ENCODE data around the gene ANKRD11. TPM values are rescaled to one million over a fixed set of nuclear protein-coding genes. Genes with fewer than 3 reads are reported as not detected.
A peak's percentile ranks its signal among the peaks of the same experiment; 100 is the strongest.
"Not testable (repeated sequence)": the region's sequence is repeated elsewhere in the genome, so short reads cannot be mapped to it uniquely, and the experiment has no call there.

The ANKRD11 gene
- total RNA-seq, 1 donor from 2014 or later: 133 TPM

DNA sequence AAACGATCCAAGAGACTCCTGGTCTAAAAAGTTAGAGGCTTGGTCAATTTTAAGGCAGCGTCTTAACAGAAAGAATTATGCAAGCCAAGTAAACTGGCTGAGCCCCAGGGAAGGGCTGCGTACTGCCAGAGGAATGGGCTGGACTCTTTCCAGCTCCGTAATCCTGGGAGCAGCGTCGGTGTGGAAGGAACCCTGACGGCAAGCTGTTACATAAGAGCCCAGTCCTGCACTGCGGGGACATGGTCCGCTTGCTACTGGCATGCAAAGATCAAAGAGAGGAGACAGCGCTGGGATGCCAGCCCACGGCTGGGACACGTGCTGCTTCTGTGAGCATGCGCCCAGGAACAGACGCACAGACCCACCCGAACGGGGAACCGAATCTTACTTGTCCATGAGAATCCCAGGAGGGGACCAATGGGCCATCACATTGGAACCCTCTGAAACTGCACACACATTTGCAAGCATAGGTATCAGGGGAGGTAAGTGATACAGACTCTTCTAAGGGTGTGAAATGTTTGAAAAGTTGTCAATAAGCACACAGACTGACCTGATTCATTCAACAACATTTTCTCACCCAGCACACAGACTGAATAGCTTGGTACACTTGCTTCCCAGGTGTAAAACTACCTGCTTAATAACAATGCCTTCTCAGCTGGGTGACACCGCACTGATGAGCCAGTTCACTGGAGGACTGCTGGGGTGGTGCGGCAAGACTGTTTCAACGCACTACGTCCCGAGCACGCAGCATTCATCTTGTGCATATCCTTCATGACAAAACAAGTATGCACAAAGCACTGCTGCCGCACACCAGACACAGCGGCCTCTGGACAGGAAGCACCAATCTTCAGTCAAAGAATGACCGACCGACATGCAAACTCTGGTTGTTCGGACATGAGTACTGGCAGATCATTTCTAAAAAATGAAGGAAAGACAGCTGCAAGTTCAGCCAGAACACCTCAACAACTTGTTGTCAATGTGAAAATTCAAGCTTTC is 94.9 kb downstream of the ANKRD11 start:
- no peaks in the 10 kb centered on the region for H3K36me3 ChIP-seq (ENCODE audit: control insufficient read depth, insufficient read depth, low read length)
- H3K4me3 ChIP-seq (ENCODE audit: low read depth, low read length): no peak overlapping the region
- peak; percentile 96 for DNase-seq (ENCODE audit: low read depth)
- TF ChIP-seq, protein P1, sequence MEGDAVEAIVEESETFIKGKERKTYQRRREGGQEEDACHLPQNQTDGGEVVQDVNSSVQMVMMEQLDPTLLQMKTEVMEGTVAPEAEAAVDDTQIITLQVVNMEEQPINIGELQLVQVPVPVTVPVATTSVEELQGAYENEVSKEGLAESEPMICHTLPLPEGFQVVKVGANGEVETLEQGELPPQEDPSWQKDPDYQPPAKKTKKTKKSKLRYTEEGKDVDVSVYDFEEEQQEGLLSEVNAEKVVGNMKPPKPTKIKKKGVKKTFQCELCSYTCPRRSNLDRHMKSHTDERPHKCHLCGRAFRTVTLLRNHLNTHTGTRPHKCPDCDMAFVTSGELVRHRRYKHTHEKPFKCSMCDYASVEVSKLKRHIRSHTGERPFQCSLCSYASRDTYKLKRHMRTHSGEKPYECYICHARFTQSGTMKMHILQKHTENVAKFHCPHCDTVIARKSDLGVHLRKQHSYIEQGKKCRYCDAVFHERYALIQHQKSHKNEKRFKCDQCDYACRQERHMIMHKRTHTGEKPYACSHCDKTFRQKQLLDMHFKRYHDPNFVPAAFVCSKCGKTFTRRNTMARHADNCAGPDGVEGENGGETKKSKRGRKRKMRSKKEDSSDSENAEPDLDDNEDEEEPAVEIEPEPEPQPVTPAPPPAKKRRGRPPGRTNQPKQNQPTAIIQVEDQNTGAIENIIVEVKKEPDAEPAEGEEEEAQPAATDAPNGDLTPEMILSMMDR (IDR thresholded peaks at IDR 0.05; ENCODE audit: insufficient read depth, low read length, poor library complexity, severe bottlenecking): no peak
- no peaks in the 10 kb centered on the region for H3K27me3 ChIP-seq (ENCODE audit: control insufficient read depth, insufficient read depth, low read length)

DNA sequence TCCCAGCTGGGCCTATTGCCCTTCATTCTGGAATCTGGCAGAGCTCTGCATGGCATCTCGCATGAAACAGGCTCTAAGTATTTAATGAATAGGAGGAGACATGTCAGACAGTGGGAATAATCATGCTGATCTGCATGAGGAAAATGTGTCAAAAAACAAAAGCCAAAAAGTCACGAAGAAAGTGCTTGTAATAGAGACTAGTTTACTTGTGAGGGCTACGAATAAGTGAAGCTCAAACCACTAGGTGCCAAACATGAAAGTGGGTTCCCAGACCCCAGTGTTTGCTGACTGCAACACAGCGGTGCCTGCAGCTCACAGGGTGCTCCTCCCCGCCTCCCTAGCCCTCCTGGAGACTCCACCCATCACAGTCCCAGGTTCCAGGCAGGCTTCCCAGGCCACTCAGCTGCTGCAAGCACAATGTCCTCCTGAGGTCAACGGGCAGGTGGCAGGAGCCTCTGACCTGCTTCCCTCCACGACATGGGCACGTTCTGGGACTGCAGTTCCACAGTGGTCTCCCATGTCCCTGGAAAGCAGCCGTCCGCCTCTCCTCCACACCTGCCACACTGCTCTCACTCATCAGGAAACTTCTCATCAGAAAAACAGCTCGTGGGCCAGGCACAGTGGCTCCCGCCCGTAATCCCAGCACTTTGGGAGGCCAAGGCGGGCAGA is 96.5 kb downstream of the ANKRD11 start:
- no peak overlapping the region for H3K4me3 ChIP-seq (ENCODE audit: low read depth, low read length)
- H3K36me3 ChIP-seq (ENCODE audit: control insufficient read depth, insufficient read depth, low read length): no peaks in the 10 kb centered on the region
- TF ChIP-seq, protein P1 (IDR thresholded peaks at IDR 0.05; ENCODE audit: insufficient read depth, low read length, poor library complexity, severe bottlenecking): no peak
- DNase-seq (ENCODE audit: low read depth): no peak
- H3K27me3 ChIP-seq (ENCODE audit: control insufficient read depth, insufficient read depth, low read length): no peaks in the 10 kb centered on the region

DNA sequence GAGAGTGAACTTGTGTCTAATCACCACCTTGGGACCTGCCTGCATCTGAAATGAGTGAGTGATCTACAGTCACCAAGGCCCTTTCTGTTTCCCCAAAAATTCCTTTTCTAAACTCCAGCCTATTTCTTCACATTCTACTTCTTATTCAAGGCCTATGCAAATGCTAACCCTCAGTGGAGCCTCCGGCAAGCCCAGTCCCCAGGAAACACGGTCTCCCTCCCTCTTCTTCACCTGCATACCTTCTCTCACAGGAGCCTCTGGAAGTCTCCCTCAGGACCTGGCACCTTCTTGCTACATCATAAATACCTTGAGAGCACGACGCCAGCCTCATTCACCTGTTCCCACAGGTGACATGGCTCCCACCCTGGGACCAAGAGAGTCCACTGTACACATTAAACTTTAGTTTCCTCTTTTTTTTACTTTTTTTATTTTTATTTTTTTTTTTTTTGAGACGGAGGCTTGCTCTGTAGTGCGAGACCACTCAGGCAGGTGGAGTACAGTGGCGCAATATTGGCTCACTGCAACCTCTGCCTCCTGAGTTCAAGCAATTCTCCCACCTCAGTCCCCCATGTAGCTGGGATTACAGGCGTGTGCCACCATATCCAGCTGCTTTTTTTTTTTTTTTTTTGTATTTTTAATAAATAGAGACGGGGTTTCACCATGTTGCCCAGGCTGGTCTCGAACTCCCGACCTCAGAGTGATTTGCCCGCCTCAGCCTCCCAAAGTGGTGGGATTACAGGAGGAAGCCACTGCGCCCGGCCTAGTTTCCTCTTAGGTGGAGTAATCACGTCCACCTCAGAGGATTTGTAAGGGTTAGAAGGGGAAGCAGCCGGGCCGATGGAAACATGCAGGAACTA is 97.3 kb downstream of the ANKRD11 start:
- no peaks in the 10 kb centered on the region for H3K27me3 ChIP-seq (ENCODE audit: control insufficient read depth, insufficient read depth, low read length)
- no peak for DNase-seq (ENCODE audit: low read depth)
- no peaks in the 10 kb centered on the region for H3K36me3 ChIP-seq (ENCODE audit: control insufficient read depth, insufficient read depth, low read length)
- no peak overlapping the region for H3K4me3 ChIP-seq (ENCODE audit: low read depth, low read length)
- TF ChIP-seq, protein P1 (IDR thresholded peaks at IDR 0.05; ENCODE audit: insufficient read depth, low read length, poor library complexity, severe bottlenecking): no peak

DNA sequence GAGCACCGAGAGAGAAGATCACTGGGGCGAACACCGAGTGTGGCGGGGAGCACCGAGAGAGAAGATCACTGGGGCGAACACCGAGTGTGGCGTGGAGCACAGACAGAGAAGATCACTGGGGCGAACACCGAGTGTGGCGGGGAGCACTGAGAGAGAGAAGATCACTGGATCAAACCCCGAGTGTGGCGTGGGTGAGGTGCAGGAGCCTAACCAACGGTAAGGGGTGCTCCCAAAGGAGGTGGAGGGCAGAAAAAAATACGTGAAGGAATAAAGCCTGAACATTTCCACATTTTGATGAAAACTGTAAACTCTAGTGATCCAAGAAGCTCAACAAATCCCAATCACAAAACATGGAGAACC is 100.2 kb downstream of the ANKRD11 start:
- not testable (repeated sequence) for H3K27me3 ChIP-seq (ENCODE audit: control insufficient read depth, insufficient read depth, low read length); DNase-seq (ENCODE audit: low read depth); H3K4me3 ChIP-seq (ENCODE audit: low read depth, low read length); H3K36me3 ChIP-seq (ENCODE audit: control insufficient read depth, insufficient read depth, low read length)

DNA sequence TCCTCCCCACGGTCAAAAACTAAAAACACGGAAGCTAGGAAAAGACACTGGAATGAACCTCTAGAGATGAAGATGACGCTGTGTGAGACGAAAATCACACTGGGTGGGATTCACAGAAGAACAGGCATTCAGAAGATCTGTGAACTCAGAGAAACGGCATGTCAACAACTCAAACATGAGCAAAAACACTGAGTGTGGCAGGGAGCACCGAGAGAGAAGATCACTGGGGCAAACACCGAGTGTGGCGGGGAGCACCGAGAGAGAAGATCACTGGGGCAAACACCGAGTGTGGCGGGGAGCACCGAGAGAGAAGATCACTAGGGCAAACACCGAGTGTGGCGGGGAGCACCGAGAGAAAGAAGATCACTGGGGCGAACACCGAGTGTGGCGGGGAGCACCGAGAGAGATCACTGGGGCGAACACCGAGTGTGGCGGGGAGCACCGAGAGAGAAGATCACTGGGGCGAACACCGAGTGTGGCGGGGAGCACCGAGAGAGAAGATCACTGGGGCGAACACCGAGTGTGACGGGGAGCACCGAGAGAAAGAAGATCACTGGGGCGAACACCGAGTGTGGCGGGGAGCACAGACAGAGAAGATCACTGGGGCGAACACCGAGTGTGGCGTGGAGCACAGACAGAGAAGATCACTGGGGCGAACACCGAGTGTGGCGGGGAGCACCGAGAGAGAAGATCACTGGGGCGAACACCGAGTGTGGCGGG is 100.7 kb downstream of the ANKRD11 start:
- H3K4me3 ChIP-seq (ENCODE audit: low read depth, low read length); DNase-seq (ENCODE audit: low read depth); H3K27me3 ChIP-seq (ENCODE audit: control insufficient read depth, insufficient read depth, low read length); H3K36me3 ChIP-seq (ENCODE audit: control insufficient read depth, insufficient read depth, low read length): not testable (repeated sequence)

DNA sequence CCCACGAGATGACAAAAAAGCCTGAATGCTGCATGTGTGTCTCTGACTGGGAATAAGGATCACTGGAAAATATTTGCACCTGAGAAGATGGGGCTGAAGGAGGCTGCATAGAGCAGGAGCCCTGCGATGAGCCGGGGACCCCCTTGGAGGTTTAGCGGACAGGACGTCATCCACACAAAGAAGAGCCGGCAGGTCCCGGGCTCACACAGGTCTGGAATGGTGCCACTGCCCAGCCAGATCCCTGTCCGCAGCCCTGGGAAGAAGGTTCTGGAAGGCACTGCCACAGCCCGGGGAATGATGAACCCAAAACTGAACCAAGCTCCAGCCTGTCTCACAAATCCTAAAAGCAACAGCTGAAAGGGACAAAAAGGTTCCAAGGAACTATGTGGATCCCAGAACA is 101.8 kb downstream of the ANKRD11 start:
- no peak for DNase-seq (ENCODE audit: low read depth)

More for the DNA sequence above, 101.8 kb downstream of the ANKRD11 start:
- no peak overlapping the region for H3K4me3 ChIP-seq (ENCODE audit: low read depth, low read length)
- TF ChIP-seq, protein P1 (IDR thresholded peaks at IDR 0.05; ENCODE audit: insufficient read depth, low read length, poor library complexity, severe bottlenecking): no peak
- H3K27me3 ChIP-seq (ENCODE audit: control insufficient read depth, insufficient read depth, low read length): no peaks in the 10 kb centered on the region
- no peaks in the 10 kb centered on the region for H3K36me3 ChIP-seq (ENCODE audit: control insufficient read depth, insufficient read depth, low read length)

All from kidney epithelial cell (primary cell).